ENCODE results near the gene FAU. TPM values are rescaled to one million over a fixed set of nuclear protein-coding genes. Genes with fewer than 3 reads are reported as not detected.

The FAU gene
- total RNA-seq, 2 donors from 2014 or later: 774 to 802 TPM

- H3K4me1 ChIP-seq (ENCODE audit: control insufficient read depth, insufficient read depth, low read length): no peaks in the 10 kb centered on the region
- no peak overlapping the region for H3K9ac ChIP-seq (ENCODE audit: extremely low read depth, low read length, poor library complexity, severe bottlenecking)
- no peaks in the 10 kb centered on the region for H3K36me3 Mint-ChIP-seq (ENCODE audit: low read depth)
- no peak overlapping the region for H3K4me3 ChIP-seq (ENCODE audit: low read length)
- no peaks in the 10 kb centered on the region for H3K9me3 Mint-ChIP-seq
- no peaks in the 10 kb centered on the region for H3K27me3 Mint-ChIP-seq (ENCODE audit: insufficient read depth)
- H3K27ac Mint-ChIP-seq: no peak overlapping the region
- 95% methylated on average over 3 of the region's 3 CpGs; no CpG with 5 or more reads in 1 of the 2 experiments for WGBS, 2 experiments (ENCODE audit: insufficient coverage in 1 of 2, insufficient read length in 1 of 2)
- no peak overlapping the region for H3K27ac ChIP-seq (ENCODE audit: low read depth, low read length)
- peaks cover 8% of the 10 kb centered on the region for H3K4me1 Mint-ChIP-seq
- no peaks in the 10 kb centered on the region for H3K9me3 ChIP-seq (ENCODE audit: control insufficient read depth, low read length)
- H3K4me3 Mint-ChIP-seq: no peak overlapping the region
- H3K27me3 ChIP-seq (ENCODE audit: control insufficient read depth, insufficient read depth, low read length, poor library complexity, severe bottlenecking): no peaks in the 10 kb centered on the region
- TF ChIP-seq, protein P1, sequence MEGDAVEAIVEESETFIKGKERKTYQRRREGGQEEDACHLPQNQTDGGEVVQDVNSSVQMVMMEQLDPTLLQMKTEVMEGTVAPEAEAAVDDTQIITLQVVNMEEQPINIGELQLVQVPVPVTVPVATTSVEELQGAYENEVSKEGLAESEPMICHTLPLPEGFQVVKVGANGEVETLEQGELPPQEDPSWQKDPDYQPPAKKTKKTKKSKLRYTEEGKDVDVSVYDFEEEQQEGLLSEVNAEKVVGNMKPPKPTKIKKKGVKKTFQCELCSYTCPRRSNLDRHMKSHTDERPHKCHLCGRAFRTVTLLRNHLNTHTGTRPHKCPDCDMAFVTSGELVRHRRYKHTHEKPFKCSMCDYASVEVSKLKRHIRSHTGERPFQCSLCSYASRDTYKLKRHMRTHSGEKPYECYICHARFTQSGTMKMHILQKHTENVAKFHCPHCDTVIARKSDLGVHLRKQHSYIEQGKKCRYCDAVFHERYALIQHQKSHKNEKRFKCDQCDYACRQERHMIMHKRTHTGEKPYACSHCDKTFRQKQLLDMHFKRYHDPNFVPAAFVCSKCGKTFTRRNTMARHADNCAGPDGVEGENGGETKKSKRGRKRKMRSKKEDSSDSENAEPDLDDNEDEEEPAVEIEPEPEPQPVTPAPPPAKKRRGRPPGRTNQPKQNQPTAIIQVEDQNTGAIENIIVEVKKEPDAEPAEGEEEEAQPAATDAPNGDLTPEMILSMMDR (conservative IDR thresholded peaks at IDR 0.05): no peak
- no peak for DNase-seq
- H3K36me3 ChIP-seq (ENCODE audit: control insufficient read depth, insufficient read depth, low read length): no peaks in the 10 kb centered on the region
These were observed 45.7 kb upstream of the FAU start for GRCh38 chr11:65167656-65168055.

GRCh38 chr11:65166893-65167292 lies 45.0 kb upstream of the FAU start:
- TF ChIP-seq, protein P1 (conservative IDR thresholded peaks at IDR 0.05): no peak
- Histone ChIP-seq H3K27ac (ENCODE audit: low read depth, low read length) (no peak overlapping the region), H3K9me3 (ENCODE audit: control insufficient read depth, low read length) (no peaks in the 10 kb centered on the region), H3K4me1 (ENCODE audit: control insufficient read depth, insufficient read depth, low read length) (no peaks in the 10 kb centered on the region), H3K36me3 (ENCODE audit: control insufficient read depth, insufficient read depth, low read length) (no peaks in the 10 kb centered on the region), H3K4me3 (ENCODE audit: low read length) (no peak overlapping the region), H3K27me3 (ENCODE audit: control insufficient read depth, insufficient read depth, low read length, poor library complexity, severe bottlenecking) (no peaks in the 10 kb centered on the region), H3K9ac (ENCODE audit: extremely low read depth, low read length, poor library complexity, severe bottlenecking) (no peak overlapping the region)
- H3K4me3 Mint-ChIP-seq: no peak overlapping the region
- H3K27me3 Mint-ChIP-seq (ENCODE audit: insufficient read depth): no peaks in the 10 kb centered on the region
- no peak overlapping the region for H3K27ac Mint-ChIP-seq
- no peaks in the 10 kb centered on the region for H3K36me3 Mint-ChIP-seq (ENCODE audit: low read depth)
- H3K9me3 Mint-ChIP-seq: no peaks in the 10 kb centered on the region
- 83 to 92% methylated on average over 1 to 2 of the region's 3 CpGs for WGBS, 2 experiments (ENCODE audit: insufficient coverage in 1 of 2, insufficient read length in 1 of 2)
- DNase-seq: no peak
- H3K4me1 Mint-ChIP-seq: peaks cover 8% of the 10 kb centered on the region

- no peak overlapping the region for H3K27ac Mint-ChIP-seq
- H3K4me3 Mint-ChIP-seq: no peak overlapping the region
- no peaks in the 10 kb centered on the region for H3K27me3 ChIP-seq (ENCODE audit: control insufficient read depth, insufficient read depth, low read length, poor library complexity, severe bottlenecking)
- no peak overlapping the region for H3K9ac ChIP-seq (ENCODE audit: extremely low read depth, low read length, poor library complexity, severe bottlenecking)
- H3K4me1 Mint-ChIP-seq: peaks cover 8% of the 10 kb centered on the region
- H3K4me1 ChIP-seq (ENCODE audit: control insufficient read depth, insufficient read depth, low read length): no peaks in the 10 kb centered on the region
- H3K9me3 Mint-ChIP-seq: no peaks in the 10 kb centered on the region
- no peak overlapping the region for H3K4me3 ChIP-seq (ENCODE audit: low read length)
- no peaks in the 10 kb centered on the region for H3K36me3 ChIP-seq (ENCODE audit: control insufficient read depth, insufficient read depth, low read length)
- WGBS, 2 experiments (ENCODE audit: insufficient coverage in 1 of 2, insufficient read length in 1 of 2): 91 to 93% methylated on average over 21 to 30 of the region's 31 CpGs
- no peaks in the 10 kb centered on the region for H3K36me3 Mint-ChIP-seq (ENCODE audit: low read depth)
- no peaks in the 10 kb centered on the region for H3K9me3 ChIP-seq (ENCODE audit: control insufficient read depth, low read length)
- no peak for DNase-seq
- no peak overlapping the region for H3K27ac ChIP-seq (ENCODE audit: low read depth, low read length)
- TF ChIP-seq, protein P1 (conservative IDR thresholded peaks at IDR 0.05): no peak
- H3K27me3 Mint-ChIP-seq (ENCODE audit: insufficient read depth): no peaks in the 10 kb centered on the region
These were observed 43.7 kb upstream of the FAU start for GRCh38 chr11:65165410-65166317.
